Stimulated activated CD8-positive, alpha-beta memory T cell treated with anti-CD3 and anti-CD28 coated beads, Interleukin-7, amount 100 ng/mL, for 4 hours (primary cell): Measurements from ENCODE around the gene ALKBH7.
A peak's percentile ranks its signal among the peaks of the same experiment; 100 is the strongest.
"Not testable (repeated sequence)": the region's sequence is repeated elsewhere in the genome, so short reads cannot be mapped to it uniquely, and the experiment has no call there.

Experiments used
- DNase-seq, 2 donors: peaks; one replicate each; pipeline ENCODE4 v3.0.0-alpha.2; 2020; ENCODE audit warnings: low read depth in 2 of 2

Gene ALKBH7

DNA sequence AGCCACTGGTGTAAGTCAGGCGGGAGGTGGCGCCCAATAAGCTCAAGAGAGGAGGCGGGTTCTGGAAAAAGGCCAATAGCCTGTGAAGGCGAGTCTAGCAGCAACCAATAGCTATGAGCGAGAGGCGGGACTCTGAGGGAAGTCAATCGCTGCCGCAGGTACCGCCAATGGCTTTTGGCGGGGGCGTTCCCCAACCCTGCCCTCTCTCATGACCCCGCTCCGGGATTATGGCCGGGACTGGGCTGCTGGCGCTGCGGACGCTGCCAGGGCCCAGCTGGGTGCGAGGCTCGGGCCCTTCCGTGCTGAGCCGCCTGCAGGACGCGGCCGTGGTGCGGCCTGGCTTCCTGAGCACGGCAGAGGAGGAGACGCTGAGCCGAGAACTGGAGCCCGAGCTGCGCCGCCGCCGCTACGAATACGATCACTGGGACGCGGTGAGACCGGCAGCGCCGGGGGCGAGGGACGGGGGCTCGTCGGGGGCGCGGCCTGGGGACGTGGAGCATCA lies at the start of gene ALKBH7:
ALKBH7 (plus strand) TSS at position 201 of the 502 bp plus-strand sequence; CDS start at position 228, 27 bp downstream.
- peak; percentile 93 to 97 for DNase-seq

- DNase-seq, result no peak
Measured at GRCh38 chr19:6324757-6325156, 47.8 kb upstream of the ALKBH7 start.

DNA sequence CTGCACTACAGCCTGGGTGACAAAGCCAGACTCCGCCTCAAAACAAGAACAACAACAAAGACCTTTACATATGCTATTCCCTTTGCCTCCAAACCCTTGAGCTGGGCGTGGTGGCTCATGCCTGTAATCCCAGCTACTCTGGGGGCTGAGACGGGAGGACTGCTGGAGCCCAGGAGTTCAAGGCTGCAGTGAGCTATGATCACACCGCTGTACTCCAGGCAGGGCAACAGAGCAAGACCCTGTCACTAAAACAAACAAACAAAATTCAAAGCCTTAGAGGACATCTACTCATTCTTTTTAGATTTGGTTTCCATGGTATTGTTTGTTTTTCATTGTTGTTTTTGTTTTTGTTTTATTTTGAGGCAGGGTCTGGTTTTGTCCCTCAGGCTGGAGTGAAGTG lies 47.0 kb upstream of the ALKBH7 start:
- no peak for DNase-seq

DNA sequence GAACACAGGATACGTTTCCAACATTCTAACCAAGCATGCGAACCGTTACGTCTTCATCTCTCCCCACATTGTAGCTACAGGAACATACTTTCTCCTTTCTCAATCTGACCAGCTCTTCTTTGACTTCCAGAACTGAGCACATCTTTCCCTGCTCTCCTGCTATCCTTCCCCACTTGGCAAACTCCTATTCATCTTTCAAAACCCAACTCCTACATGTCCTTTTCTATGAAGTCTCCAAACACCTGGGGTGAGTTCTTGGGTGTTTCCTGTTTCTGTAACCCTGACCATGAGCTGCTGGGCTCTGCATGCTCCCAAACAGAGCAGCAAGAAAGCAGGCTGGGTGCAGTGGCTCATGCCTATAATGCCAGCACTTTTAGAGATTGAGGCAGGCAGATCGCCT lies 45.8 kb upstream of the ALKBH7 start:
- no peak for DNase-seq

GRCh38 chr19:6333439-6333838 lies 39.2 kb upstream of the ALKBH7 start, which contains the start of gene ACER1:
ACER1 (minus strand) TSS chr19:6333612; CDS start chr19:6333551, 61 bp downstream.
- no peak for DNase-seq

- DNase-seq, result no peak
Measured at GRCh38 chr19:6334490-6335285, 37.9 kb upstream of the ALKBH7 start.

- no peak for DNase-seq
Measured at GRCh38 chr19:6340493-6341201, 31.9 kb upstream of the ALKBH7 start.

DNA sequence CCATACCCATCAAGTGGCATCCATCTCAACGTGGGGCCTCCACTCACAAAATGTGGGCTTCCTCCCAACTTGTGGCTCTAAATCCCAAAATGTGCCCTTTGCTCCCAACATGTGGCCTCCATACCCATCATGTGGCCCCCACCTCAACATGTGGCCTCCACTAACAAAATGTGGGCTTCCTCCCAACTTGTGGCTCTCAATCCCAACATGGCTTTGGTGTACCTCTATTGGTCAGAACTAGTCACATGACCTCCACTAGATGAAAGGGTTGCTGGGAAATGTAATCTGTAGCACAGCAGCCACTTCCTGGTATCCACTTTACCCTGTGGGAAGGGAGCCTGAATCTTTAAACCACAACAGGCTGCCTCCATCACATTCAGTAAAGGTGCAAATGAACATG lies 29.1 kb upstream of the ALKBH7 start:
- DNase-seq, result no peak

DNA sequence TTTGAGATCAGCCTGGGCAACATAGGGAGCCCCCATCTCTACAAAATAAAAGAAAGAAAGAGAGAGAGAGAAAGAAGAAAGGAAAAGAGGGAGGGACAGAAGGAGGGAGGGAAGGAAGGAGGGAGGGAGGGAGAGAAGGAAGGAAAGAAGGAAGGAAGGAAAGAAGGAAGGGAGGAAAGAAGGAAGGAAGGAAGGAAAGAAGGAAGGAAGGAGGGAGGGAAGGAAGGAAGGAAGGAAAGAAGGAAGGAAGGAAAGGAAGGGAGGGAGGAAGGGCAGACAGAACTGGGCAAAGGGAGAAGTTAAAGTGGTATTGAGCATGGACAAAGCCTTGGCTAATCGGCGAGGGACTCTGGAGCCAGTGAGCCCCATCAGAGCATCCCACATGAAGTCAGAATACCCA lies 23.3 kb upstream of the ALKBH7 start:
- not testable (repeated sequence) for DNase-seq

DNA sequence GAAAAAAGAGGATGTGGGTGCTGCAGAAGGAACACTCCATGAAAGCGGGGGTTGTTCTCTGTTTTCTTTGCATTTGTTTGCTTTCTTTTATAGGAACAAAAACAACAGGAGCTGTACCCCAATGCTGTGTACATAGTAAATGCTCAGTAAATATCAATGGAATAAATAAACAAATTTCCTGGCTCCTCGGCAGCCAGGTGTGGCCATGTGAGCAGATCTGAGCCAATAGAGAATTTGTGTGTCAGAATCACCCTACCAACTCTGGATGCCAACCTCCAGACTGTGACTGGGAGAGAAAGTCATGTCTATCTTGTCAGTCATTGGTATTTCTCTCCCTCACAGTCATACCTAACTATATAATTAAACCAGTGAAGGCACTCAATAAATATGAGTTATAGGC lies 21.9 kb upstream of the ALKBH7 start:
- no peak for DNase-seq

- DNase-seq, result no peak
Measured at GRCh38 chr19:6352381-6353165, 20.0 kb upstream of the ALKBH7 start.

- no peak for DNase-seq
Measured at GRCh38 chr19:6354098-6354674, 18.4 kb upstream of the ALKBH7 start.

- not testable (repeated sequence) for DNase-seq
Measured at GRCh38 chr19:6355321-6356040, 17.1 kb upstream of the ALKBH7 start.

- no peak for DNase-seq
Measured at GRCh38 chr19:6357174-6357573, 15.4 kb upstream of the ALKBH7 start.

DNA sequence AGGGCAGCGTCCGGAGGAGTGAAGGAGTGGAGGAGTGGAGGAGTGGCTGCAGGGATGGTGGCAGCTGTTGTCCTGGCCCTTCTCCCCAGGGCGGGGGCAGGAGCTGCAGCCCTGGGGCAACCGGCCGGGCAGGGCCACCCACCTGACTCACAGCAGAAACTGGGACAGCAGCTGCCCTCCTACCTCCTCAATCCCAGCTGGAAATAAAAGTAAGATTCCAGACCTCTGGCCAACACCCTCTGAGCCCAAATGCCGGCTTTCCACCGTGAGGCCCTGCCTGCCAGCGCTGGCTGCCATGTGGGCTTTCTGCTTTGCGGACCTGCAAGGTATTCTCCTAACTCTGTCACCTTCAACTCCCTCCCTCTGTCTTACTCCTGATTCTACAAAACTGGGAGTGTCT lies 14.6 kb upstream of the ALKBH7 start:
- no peak for DNase-seq

DNA sequence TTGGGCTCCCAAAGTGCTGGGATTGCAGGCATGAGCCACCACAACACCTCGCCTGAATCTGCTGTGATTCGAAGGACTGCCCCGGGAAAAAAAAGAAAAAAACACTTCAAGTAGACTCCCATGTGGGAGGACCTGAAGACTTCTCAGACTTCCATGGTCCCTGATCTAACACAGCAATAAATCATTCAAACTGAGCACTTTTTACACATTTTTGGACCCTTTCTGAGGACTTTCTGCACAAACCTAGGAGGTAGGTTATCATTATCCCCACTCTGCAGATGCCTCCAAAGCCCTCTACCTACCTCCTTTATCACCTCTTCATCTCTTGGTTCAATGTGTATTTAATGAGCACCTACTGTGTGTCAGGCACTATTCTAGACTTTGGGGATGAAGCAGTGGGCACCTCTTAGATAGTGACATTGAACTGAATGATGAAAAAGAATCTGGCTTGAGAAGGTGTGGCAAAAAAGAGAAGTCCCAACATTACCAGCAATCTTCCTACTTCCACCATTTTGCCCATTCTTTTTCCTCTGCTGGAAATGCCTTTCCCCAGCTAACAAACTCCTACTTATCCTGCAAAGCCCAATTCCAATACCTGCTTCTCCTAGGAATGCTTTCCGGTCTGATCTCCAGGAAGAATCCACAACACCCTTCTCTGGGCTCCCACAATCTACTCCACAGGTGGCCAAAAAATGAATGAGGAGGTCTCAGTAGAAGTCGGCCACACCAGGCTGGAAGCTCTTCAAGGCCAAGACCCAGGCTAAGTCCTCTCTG lies 12.8 kb upstream of the ALKBH7 start:
- no peak for DNase-seq

GRCh38 chr19:6360445-6360844 lies 12.1 kb upstream of the ALKBH7 start:
- not testable (repeated sequence) for DNase-seq

GRCh38 chr19:6360857-6361216 lies 11.8 kb upstream of the ALKBH7 start:
- not testable (repeated sequence) for DNase-seq

- no peak for DNase-seq
Measured at GRCh38 chr19:6362027-6362350, 10.6 kb upstream of the ALKBH7 start.

DNA sequence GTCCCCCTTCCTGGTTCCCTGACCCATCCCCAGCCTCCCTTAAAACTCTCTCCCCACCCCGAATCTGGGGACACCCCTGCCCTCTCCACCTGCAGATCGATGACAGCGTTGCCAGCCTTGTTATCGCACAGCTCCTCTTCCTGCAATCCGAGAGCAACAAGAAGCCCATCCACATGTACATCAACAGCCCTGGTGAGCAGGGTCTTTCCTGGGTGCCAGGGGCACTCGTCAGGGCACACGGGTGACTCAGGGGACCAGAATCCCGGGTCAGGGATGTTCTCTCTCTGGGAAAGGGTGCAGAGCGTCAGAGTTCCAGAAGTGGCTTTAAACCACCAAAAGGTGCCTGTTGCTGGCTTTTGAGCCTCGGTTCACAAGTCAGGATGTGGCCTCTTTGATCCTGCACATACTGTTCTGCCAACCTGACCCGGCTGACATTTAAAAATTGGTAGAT lies 10.2 kb upstream of the ALKBH7 start:
- no peak for DNase-seq
